ENCODE results near the gene CDHR5. TPM values are rescaled to one million over a fixed set of nuclear protein-coding genes. Genes with fewer than 3 reads are reported as not detected.
"Not testable (repeated sequence)": the region's sequence is repeated elsewhere in the genome, so short reads cannot be mapped to it uniquely, and the experiment has no call there.

The CDHR5 gene
- not detected in 2 replicates for total RNA-seq

- no peak for DNase-seq (ENCODE audit: low read depth, low spot score)
These were observed at the start of gene CDHR5 for GRCh38 chr11:624705-625635. Gene CDHR5, minus strand, starts transcription at chr11:624955. Its CDS starts 53 bp downstream, at chr11:624902.

- no peak for DNase-seq (ENCODE audit: low read depth, low spot score)
These were observed 49.7 kb upstream of the CDHR5 start for GRCh38 chr11:674406-674805.

- no peak for DNase-seq (ENCODE audit: low read depth, low spot score)
These were observed 49.1 kb upstream of the CDHR5 start for GRCh38 chr11:673866-674265.

GRCh38 chr11:665704-666281 is 41.0 kb upstream of the CDHR5 start:
- no peak for DNase-seq (ENCODE audit: low read depth, low spot score)

- DNase-seq (ENCODE audit: low read depth, low spot score): no peak
These were observed 40.4 kb upstream of the CDHR5 start for GRCh38 chr11:665062-665703.

GRCh38 chr11:662689-663274 is 38.0 kb upstream of the CDHR5 start:
- peak; percentile 27 for DNase-seq (ENCODE audit: low read depth, low spot score)

- no peak for DNase-seq (ENCODE audit: low read depth, low spot score)
These were observed 36.1 kb upstream of the CDHR5 start for GRCh38 chr11:660681-661444.

GRCh38 chr11:660281-660680 is 35.5 kb upstream of the CDHR5 start:
- DNase-seq (ENCODE audit: low read depth, low spot score): no peak

- DNase-seq (ENCODE audit: low read depth, low spot score): no peak
These were observed 34.9 kb upstream of the CDHR5 start for GRCh38 chr11:659532-660085.

GRCh38 chr11:657691-658126 is 33.0 kb upstream of the CDHR5 start:
- no peak for DNase-seq (ENCODE audit: low read depth, low spot score)

- no peak for DNase-seq (ENCODE audit: low read depth, low spot score)
These were observed 32.1 kb upstream of the CDHR5 start for GRCh38 chr11:656866-657265.

GRCh38 chr11:656426-656825 is 31.7 kb upstream of the CDHR5 start:
- no peak for DNase-seq (ENCODE audit: low read depth, low spot score)

- no peak for DNase-seq (ENCODE audit: low read depth, low spot score)
These were observed 30.4 kb upstream of the CDHR5 start for GRCh38 chr11:655036-655726.

GRCh38 chr11:654444-654843 is 29.7 kb upstream of the CDHR5 start:
- not testable (repeated sequence) for DNase-seq (ENCODE audit: low read depth, low spot score)

GRCh38 chr11:653837-654236 is 29.1 kb upstream of the CDHR5 start:
- no peak for DNase-seq (ENCODE audit: low read depth, low spot score)

GRCh38 chr11:653136-653535 is 28.4 kb upstream of the CDHR5 start:
- DNase-seq (ENCODE audit: low read depth, low spot score): not testable (repeated sequence)

GRCh38 chr11:650482-650881 is 25.7 kb upstream of the CDHR5 start:
- no peak for DNase-seq (ENCODE audit: low read depth, low spot score)

GRCh38 chr11:647672-648158 is 23.0 kb upstream of the CDHR5 start:
- DNase-seq (ENCODE audit: low read depth, low spot score): not testable (repeated sequence)

- no peak for DNase-seq (ENCODE audit: low read depth, low spot score)
These were observed 21.5 kb upstream of the CDHR5 start for GRCh38 chr11:646214-646613.

GRCh38 chr11:645536-645935 is 20.8 kb upstream of the CDHR5 start:
- DNase-seq (ENCODE audit: low read depth, low spot score): no peak
